OCI-LY3 (cell line): Measurements from ENCODE around the gene SPATA31D1.
A peak's percentile ranks its signal among the peaks of the same experiment; 100 is the strongest.

Source experiments
- H2AFZ ChIP-seq: fragments of 200-600, 300-600 bp; shearing (Covaris generic); 2 replicates; pipeline ENCODE4 v1.6.0; 2014; ENCODE audit warnings: antibody characterized with exemption, low read depth, low read length
- H3K27ac ChIP-seq: fragments of 200-600, 300-600 bp; sonication (generic); 2 replicates; pipeline ENCODE4 v1.5.1; 2014; ENCODE audit warnings: mild to moderate bottlenecking, low read length, moderate library complexity, mixed read lengths
- H3K27me3 ChIP-seq: fragments of 200-600, 300-600 bp; sonication (generic); 2 replicates; pipeline ENCODE4 v1.6.1; 2014; ENCODE audit warnings: low read depth, low read length, mixed read lengths
- H3K36me3 ChIP-seq: fragments of 200-600, 300-600 bp; sonication (generic); replicated peaks from 2 replicates; pipeline ENCODE3; 2014; ENCODE audit warnings: low read depth, low read length, mixed read lengths
- H3K4me1 ChIP-seq: fragments of 300-600, 200-600 bp; sonication (generic); 2 replicates; pipeline ENCODE4 v1.6.1; 2014; ENCODE audit warnings: low read length, mixed read lengths
- H3K4me2 ChIP-seq: fragments of 200-600, 300-600 bp; sonication (generic); 2 replicates; pipeline ENCODE4 v1.6.1; 2014; ENCODE audit warnings: low read length, mixed read lengths
- H3K4me3 ChIP-seq: fragments of 300-600, 200-600 bp; sonication (generic); 2 replicates; pipeline ENCODE4 v1.5.1; 2014; ENCODE audit warnings: antibody characterized with exemption, mild to moderate bottlenecking, low read length, moderate library complexity
- H3K79me2 ChIP-seq: fragments of 300-600, 200-600 bp; shearing (Covaris generic); 2 replicates; pipeline ENCODE4 v1.6.1; 2014; ENCODE audit warnings: mild to moderate bottlenecking, low read length, mixed read lengths
- H3K9ac ChIP-seq: fragments of 300-600, 200-600 bp; shearing (Covaris generic); 2 replicates; pipeline ENCODE4 v1.6.0; 2014; ENCODE audit warnings: mild to moderate bottlenecking, low read length, moderate library complexity
- H3K9me3 ChIP-seq: fragments of 200-600, 300-600 bp; shearing (Covaris generic); 2 replicates; pipeline ENCODE4 v1.6.1; 2014; ENCODE audit warnings: low read length, mixed read lengths; ENCODE audit not compliant: insufficient read depth
- H4K20me1 ChIP-seq: fragments of 200-600, 300-600 bp; sonication (generic); 2 replicates; pipeline ENCODE4 v1.6.1; 2016; ENCODE audit warnings: low read length, mixed read lengths; ENCODE audit not compliant: insufficient read depth
- EZH2phosphoT487 ChIP-seq: fragments of 200-600 bp; shearing (Covaris generic); IDR thresholded peaks from 2 replicates; pipeline ENCODE4 v1.6.1; 2018; ENCODE audit warnings: antibody characterized with exemption, mixed run types, low read depth
- TF ChIP-seq, protein P1 (sequence below): fragments of 200-600, 300-600 bp; sonication (generic); IDR thresholded peaks from 2 replicates; pipeline ENCODE4 v1.5.1; 2014; ENCODE audit warnings: antibody characterized with exemption, low read length, low read depth

The SPATA31D1 gene

DNA sequence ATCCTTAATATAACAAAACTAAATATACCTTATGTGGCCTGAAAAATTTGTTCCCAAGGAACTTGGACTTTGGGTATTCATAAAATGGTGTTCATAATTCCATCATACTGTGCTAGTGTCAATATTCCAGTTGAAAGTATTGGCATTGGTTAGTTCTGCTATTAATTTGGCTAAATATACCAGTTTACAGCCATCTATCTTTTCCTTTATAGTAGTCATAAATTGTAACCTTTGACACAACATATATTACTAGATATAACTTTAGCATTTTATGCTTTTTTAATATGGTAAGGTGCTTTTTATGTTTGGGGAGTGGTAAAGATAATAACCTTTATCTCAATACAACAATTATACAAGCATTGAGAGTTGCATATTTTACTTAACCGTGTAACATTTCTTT lies 23.7 kb downstream of the SPATA31D1 start:
- no peak overlapping the region for H2AFZ ChIP-seq
- no peak overlapping the region for H3K4me2 ChIP-seq
- H3K79me2 ChIP-seq = no peaks in the 10 kb centered on the region
- no peaks in the 10 kb centered on the region for H3K9me3 ChIP-seq
- H3K4me3 ChIP-seq = no peak overlapping the region
- H3K9ac ChIP-seq = no peak overlapping the region
- no peaks in the 10 kb centered on the region for H3K4me1 ChIP-seq
- H3K27ac ChIP-seq = no peak overlapping the region
- H3K36me3 ChIP-seq = no peaks in the 10 kb centered on the region
- TF ChIP-seq, protein P1, sequence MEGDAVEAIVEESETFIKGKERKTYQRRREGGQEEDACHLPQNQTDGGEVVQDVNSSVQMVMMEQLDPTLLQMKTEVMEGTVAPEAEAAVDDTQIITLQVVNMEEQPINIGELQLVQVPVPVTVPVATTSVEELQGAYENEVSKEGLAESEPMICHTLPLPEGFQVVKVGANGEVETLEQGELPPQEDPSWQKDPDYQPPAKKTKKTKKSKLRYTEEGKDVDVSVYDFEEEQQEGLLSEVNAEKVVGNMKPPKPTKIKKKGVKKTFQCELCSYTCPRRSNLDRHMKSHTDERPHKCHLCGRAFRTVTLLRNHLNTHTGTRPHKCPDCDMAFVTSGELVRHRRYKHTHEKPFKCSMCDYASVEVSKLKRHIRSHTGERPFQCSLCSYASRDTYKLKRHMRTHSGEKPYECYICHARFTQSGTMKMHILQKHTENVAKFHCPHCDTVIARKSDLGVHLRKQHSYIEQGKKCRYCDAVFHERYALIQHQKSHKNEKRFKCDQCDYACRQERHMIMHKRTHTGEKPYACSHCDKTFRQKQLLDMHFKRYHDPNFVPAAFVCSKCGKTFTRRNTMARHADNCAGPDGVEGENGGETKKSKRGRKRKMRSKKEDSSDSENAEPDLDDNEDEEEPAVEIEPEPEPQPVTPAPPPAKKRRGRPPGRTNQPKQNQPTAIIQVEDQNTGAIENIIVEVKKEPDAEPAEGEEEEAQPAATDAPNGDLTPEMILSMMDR = no peak
- no peak for TF ChIP-seq EZH2phosphoT487
- H3K27me3 ChIP-seq = no peaks in the 10 kb centered on the region
- no peaks in the 10 kb centered on the region for H4K20me1 ChIP-seq

DNA sequence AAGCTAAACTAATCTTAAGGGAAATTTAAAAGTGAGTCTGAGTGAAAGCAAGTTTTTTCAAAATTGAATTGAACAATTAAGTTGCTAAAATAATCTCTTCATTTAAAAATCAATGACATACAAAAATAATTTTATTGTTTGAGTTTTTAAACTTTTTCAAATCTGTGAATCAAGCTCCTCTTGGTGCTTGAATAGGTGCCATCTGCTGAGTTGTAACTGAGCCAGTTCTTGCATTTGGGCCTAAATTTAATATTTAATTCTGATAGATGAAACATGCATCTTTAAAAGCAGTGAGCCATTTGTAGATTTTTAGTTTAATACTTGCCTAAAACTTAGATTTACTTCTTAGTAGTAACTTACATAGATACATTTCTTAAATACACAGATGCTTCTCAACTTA lies 31.8 kb downstream of the SPATA31D1 start:
- no peak overlapping the region for H3K9ac ChIP-seq
- H3K27me3 ChIP-seq = no peaks in the 10 kb centered on the region
- H3K4me1 ChIP-seq = no peaks in the 10 kb centered on the region
- H3K36me3 ChIP-seq = no peaks in the 10 kb centered on the region
- H3K79me2 ChIP-seq = no peaks in the 10 kb centered on the region
- no peak overlapping the region for H2AFZ ChIP-seq
- no peak overlapping the region for H3K4me3 ChIP-seq
- TF ChIP-seq, protein P1 = no peak
- TF ChIP-seq EZH2phosphoT487 = no peak
- H3K9me3 ChIP-seq = no peaks in the 10 kb centered on the region
- H3K27ac ChIP-seq = no peak overlapping the region
- no peak overlapping the region for H3K4me2 ChIP-seq
- no peaks in the 10 kb centered on the region for H4K20me1 ChIP-seq

DNA sequence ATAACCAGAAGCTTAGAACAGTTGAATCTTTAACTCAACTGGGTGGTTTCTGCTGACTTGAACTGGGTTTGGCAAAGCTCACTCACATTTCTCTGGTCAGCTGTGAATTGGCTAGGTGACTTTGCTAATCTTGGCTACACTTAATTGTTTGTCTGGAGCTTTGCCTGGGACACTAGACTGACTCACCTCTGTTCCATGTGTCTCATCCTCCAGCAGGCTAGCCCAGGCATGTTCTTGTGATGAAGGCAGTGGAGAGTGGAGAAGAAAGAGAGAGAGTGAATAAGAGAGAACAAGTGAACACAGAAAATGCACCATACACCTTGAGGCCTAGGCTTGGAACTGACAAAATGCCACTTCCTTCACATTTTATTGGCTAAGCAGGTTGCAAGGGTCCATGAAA lies 32.6 kb downstream of the SPATA31D1 start:
- Histone ChIP-seq H3K79me2 (no peaks in the 10 kb centered on the region), H3K27me3 (no peaks in the 10 kb centered on the region), H3K4me1 (no peaks in the 10 kb centered on the region), H3K9ac (no peak overlapping the region), H3K4me3 (no peak overlapping the region), H3K4me2 (no peak overlapping the region), H4K20me1 (no peaks in the 10 kb centered on the region), H3K36me3 (no peaks in the 10 kb centered on the region), H3K27ac (no peak overlapping the region), H2AFZ (0 out of 2 replicates have a peak overlapping the region, but pooled peaks have one; percentile 11), H3K9me3 (no peaks in the 10 kb centered on the region)
- TF ChIP-seq EZH2phosphoT487 = no peak
- TF ChIP-seq, protein P1 = no peak

DNA sequence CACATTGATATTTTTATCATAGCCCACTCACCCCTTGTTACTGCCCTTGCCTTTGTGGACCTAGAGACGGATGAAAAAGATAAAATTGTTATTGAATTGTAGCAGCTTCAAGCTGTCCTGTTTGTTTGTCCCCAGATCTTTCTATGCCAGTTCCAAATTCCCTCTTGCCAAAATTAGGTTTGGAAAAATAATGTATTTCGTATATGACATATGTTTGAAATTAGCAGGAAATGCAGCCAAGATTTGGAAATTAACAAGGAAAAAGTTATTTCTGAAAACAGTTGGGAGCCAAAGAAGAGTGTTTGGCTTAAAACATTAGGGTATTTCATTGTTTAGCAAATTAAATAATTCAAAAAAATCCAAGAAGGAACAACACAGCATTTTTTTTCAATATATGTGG lies 33.5 kb downstream of the SPATA31D1 start:
- TF ChIP-seq, protein P1 = no peak
- TF ChIP-seq EZH2phosphoT487 = no peak
- H3K27ac ChIP-seq = no peak overlapping the region

More for the DNA sequence above, 33.5 kb downstream of the SPATA31D1 start:
- Histone ChIP-seq H3K36me3 (no peaks in the 10 kb centered on the region), H3K4me1 (no peaks in the 10 kb centered on the region), H3K4me2 (no peak overlapping the region), H2AFZ (no peak overlapping the region), H4K20me1 (no peaks in the 10 kb centered on the region), H3K9me3 (no peaks in the 10 kb centered on the region), H3K4me3 (no peak overlapping the region), H3K9ac (no peak overlapping the region), H3K79me2 (no peaks in the 10 kb centered on the region), H3K27me3 (no peaks in the 10 kb centered on the region)
